Neural crest cell (in vitro differentiated cells): ENCODE data around the gene KIAA1958. TPM values are rescaled to one million over a fixed set of nuclear protein-coding genes. Genes with fewer than 3 reads are reported as not detected.
"Not testable (repeated sequence)": the region's sequence is repeated elsewhere in the genome, so short reads cannot be mapped to it uniquely, and the experiment has no call there.

Source experiments
- DNase-seq: peaks from one replicate; pipeline ENCODE4 v3.0.0; 2021; ENCODE audit warnings: low read depth, mixed read lengths, low spot score
- H3K27ac Mint-ChIP-seq: one replicate; pipeline ENCODE4 v1.8.0; 2021; ENCODE audit warnings: mild to moderate bottlenecking, mixed read lengths; ENCODE audit not compliant: unreplicated experiment
- H3K27me3 Mint-ChIP-seq: 2 replicates; pipeline ENCODE4 v1.8.0; 2021; ENCODE audit warnings: low read depth, mild to moderate bottlenecking, mixed read lengths
- H3K36me3 Mint-ChIP-seq: 2 replicates; pipeline ENCODE4 v1.8.0; 2021; ENCODE audit warnings: low read depth, mild to moderate bottlenecking, mixed read lengths
- H3K4me1 Mint-ChIP-seq: 2 replicates; pipeline ENCODE4 v1.8.0; 2021; ENCODE audit warnings: mixed read lengths
- H3K4me3 Mint-ChIP-seq: one replicate; pipeline ENCODE4 v1.8.0; 2021; ENCODE audit warnings: mild to moderate bottlenecking, mixed read lengths
- H3K9me3 Mint-ChIP-seq: 2 replicates; pipeline ENCODE4 v1.8.0; 2021; ENCODE audit warnings: mixed read lengths
- CTCF ChIP-seq: fragments of 200-600 bp; sonication (generic); conservative IDR thresholded peaks from 2 replicates; pipeline ENCODE4 v1.5.0; 2021; ENCODE audit warnings: antibody characterized with exemption, mild to moderate bottlenecking
- total RNA-seq: library from RNA; stranded (reverse); gene quantifications from 2 replicates; pipeline ENCODE4 v1.2.1, GENCODE V29; 2021

Gene KIAA1958
- total RNA-seq, 1 donor from 2014 or later: 46.7 TPM

GRCh38 chr9:112669326-112669725 is 182.7 kb downstream of the KIAA1958 start:
- H3K4me3 Mint-ChIP-seq: no peak overlapping the region
- no peak for DNase-seq
- no peaks in the 10 kb centered on the region for H3K9me3 Mint-ChIP-seq
- no peak overlapping the region for H3K27ac Mint-ChIP-seq
- H3K4me1 Mint-ChIP-seq: no peaks in the 10 kb centered on the region
- H3K27me3 Mint-ChIP-seq: no peaks in the 10 kb centered on the region
- no peak for TF ChIP-seq CTCF
- peaks cover 12% of the 10 kb centered on the region for H3K36me3 Mint-ChIP-seq

- H3K27ac Mint-ChIP-seq: no peak overlapping the region
- DNase-seq: no peak
- H3K27me3 Mint-ChIP-seq: no peaks in the 10 kb centered on the region
- no peaks in the 10 kb centered on the region for H3K9me3 Mint-ChIP-seq
- H3K4me1 Mint-ChIP-seq: no peaks in the 10 kb centered on the region
- H3K36me3 Mint-ChIP-seq: peaks cover 15% of the 10 kb centered on the region
- H3K4me3 Mint-ChIP-seq: no peak overlapping the region
- no peak for TF ChIP-seq CTCF
These were observed 184.5 kb downstream of the KIAA1958 start for GRCh38 chr9:112670991-112671625.

DNA sequence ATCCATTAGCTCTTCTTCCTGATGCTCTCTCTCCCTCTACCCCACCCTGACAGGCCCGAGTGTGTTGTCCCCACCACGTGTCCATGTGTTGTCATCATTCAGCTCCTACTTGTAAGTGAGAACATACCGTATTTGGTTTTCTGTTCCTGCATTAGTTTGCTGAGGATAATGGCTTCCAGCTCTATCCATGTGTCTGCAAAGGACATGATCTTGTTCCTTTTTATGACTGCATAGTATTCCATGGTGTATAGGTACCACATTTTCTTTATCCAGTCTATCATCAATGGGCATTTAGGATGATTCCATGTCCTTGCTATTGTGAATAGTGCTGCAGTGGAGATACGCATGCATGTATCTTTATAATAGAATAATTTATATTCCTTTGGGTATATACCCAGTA is 186.6 kb downstream of the KIAA1958 start:
- not testable (repeated sequence) for H3K9me3 Mint-ChIP-seq, H3K27me3 Mint-ChIP-seq, H3K4me1 Mint-ChIP-seq, DNase-seq, H3K4me3 Mint-ChIP-seq, H3K27ac Mint-ChIP-seq
- peaks cover 24% of the 10 kb centered on the region for H3K36me3 Mint-ChIP-seq

DNA sequence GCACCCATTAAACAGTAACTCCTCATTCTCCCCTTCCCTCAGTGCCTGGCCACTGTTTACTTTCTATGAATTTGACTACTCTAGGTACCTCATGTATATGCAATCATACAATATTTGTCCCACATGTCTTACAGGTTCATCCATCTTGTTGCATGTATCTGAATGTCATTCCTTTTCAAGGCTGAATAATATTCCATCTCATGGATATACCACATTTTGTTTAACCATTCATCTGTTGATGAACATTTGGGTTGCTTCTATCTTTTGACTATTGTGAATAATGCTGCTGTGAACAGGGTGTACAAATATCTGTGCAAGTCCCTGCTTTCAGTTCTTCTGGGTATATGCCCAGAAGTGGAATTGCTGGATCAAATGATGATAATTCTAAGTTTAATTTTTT is 190.4 kb downstream of the KIAA1958 start:
- Mint-ChIP-seq H3K9me3 (peaks cover 8% of the 10 kb centered on the region), H3K36me3 (peaks cover 24% of the 10 kb centered on the region), H3K27ac (no peak overlapping the region), H3K27me3 (no peaks in the 10 kb centered on the region), H3K4me3 (no peak overlapping the region), H3K4me1 (no peaks in the 10 kb centered on the region)
- DNase-seq: no peak
- no peak for TF ChIP-seq CTCF

DNA sequence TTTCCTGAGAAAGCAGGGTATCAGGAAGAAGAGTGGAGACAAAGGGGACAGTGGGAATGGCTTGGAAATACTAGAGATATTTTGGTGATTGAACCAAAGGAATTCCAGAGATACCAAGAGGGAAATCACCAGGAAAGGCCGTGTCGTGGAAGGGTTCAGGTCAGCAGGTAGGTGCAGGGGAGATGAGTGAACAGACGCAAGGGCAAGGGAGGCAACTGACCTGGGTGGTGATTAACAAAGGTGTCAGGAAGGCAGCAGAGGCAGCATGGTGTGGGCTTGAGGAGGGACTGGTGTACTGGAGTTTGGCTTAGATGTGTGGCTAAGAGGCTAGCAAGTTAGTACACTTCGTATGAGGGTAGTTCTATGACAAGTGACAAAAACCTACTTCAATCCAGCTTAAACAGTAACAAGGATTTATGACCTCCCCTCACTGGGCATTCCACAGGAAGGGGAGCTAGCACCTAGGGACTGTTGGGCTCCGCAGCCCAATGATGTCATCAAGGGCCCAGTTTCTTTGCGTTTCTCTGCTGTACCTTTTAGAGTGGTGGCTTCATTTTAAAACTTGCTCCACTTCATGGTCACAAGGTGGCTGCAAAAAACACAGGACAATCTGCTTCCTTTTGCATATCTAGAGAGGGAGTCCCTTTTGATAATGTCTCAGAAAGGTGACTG is 194.2 kb downstream of the KIAA1958 start:
- DNase-seq: no peak
- no peaks in the 10 kb centered on the region for H3K4me1 Mint-ChIP-seq
- H3K27ac Mint-ChIP-seq: peak overlapping the region; percentile 73
- peaks cover 8% of the 10 kb centered on the region for H3K9me3 Mint-ChIP-seq
- no peak for TF ChIP-seq CTCF
- peaks cover 17% of the 10 kb centered on the region for H3K36me3 Mint-ChIP-seq
- H3K27me3 Mint-ChIP-seq: no peaks in the 10 kb centered on the region
- no peak overlapping the region for H3K4me3 Mint-ChIP-seq

- TF ChIP-seq CTCF: no peak
- no peaks in the 10 kb centered on the region for H3K27me3 Mint-ChIP-seq
These were observed 202.6 kb downstream of the KIAA1958 start for GRCh38 chr9:112689161-112689740.

More at GRCh38 chr9:112689161-112689740, 202.6 kb downstream of the KIAA1958 start:
- Mint-ChIP-seq H3K36me3 (peaks cover 36% of the 10 kb centered on the region), H3K4me1 (no peaks in the 10 kb centered on the region), H3K4me3 (no peak overlapping the region), H3K27ac (no peak overlapping the region), H3K9me3 (no peaks in the 10 kb centered on the region)
- no peak for DNase-seq
